ENCODE data around the gene RAB29. TPM values are rescaled to one million over a fixed set of nuclear protein-coding genes. Genes with fewer than 3 reads are reported as not detected.

The RAB29 gene
- total RNA-seq, 2 experiments from 2014 or later = 25.0 TPM

GRCh38 chr1:205809942-205810345, 34.7 kb upstream of the RAB29 start:
- CTCF ChIA-PET = interaction anchor here (0.6 to 1.0 kb wide), 3 partner anchors 8 to 208 kb away, joined by 3 read pairs; no protein-coding TSS in a partner anchor
- Mint-ChIP-seq H3K27ac (no peak overlapping the region), H3K27me3 (ENCODE audit: low read depth) (no peaks in the 10 kb centered on the region), H3K4me3 (no peak overlapping the region), H3K9me3 (no peaks in the 10 kb centered on the region), H3K4me1 (ENCODE audit: low read depth) (peaks cover 78% of the 10 kb centered on the region), H3K36me3 (ENCODE audit: low read depth) (peaks cover 19% of the 10 kb centered on the region)
- no peak for DNase-seq
- intact Hi-C loops (cut with micrococcal nuclease) = no loop called here

- no peak for DNase-seq
- peaks cover 19% of the 10 kb centered on the region for H3K36me3 Mint-ChIP-seq (ENCODE audit: low read depth)
- H3K27me3 Mint-ChIP-seq (ENCODE audit: low read depth) = no peaks in the 10 kb centered on the region
- H3K4me1 Mint-ChIP-seq (ENCODE audit: low read depth) = peaks cover 82% of the 10 kb centered on the region
- no peak overlapping the region for H3K27ac Mint-ChIP-seq
- no peak overlapping the region for H3K4me3 Mint-ChIP-seq
- no peaks in the 10 kb centered on the region for H3K9me3 Mint-ChIP-seq
- intact Hi-C loops (cut with micrococcal nuclease) = no loop called here
- CTCF ChIA-PET = no interaction called here
Observed at GRCh38 chr1:205809469-205809868, 34.2 kb upstream of the RAB29 start.

GRCh38 chr1:205805082-205805711, 29.9 kb upstream of the RAB29 start:
- Mint-ChIP-seq H3K27ac (peak overlapping the region; percentile 83), H3K27me3 (ENCODE audit: low read depth) (no peaks in the 10 kb centered on the region), H3K9me3 (no peaks in the 10 kb centered on the region), H3K4me1 (ENCODE audit: low read depth) (peaks cover 62% of the 10 kb centered on the region), H3K4me3 (peak overlapping the region; percentile 58), H3K36me3 (ENCODE audit: low read depth) (peaks cover 15% of the 10 kb centered on the region)
- CTCF ChIA-PET = interaction anchor here (0.6 to 2.8 kb wide), 8 partner anchors 13 to 737 kb away, joined by 3 to 15 read pairs (median 4); no protein-coding TSS in a partner anchor
- DNase-seq = peak; percentile 87
- intact Hi-C loops (cut with micrococcal nuclease) = loop anchor here (1.0 kb wide), 1 partner anchor 30 kb away; the partner anchor contains the start of gene RAB29

GRCh38 chr1:205804605-205805004, 29.3 kb upstream of the RAB29 start:
- Mint-ChIP-seq H3K27ac (peak overlapping the region; percentile 83), H3K4me1 (ENCODE audit: low read depth) (peaks cover 56% of the 10 kb centered on the region), H3K4me3 (no peak overlapping the region), H3K9me3 (no peaks in the 10 kb centered on the region), H3K36me3 (ENCODE audit: low read depth) (peaks cover 14% of the 10 kb centered on the region), H3K27me3 (ENCODE audit: low read depth) (no peaks in the 10 kb centered on the region)
- no peak for DNase-seq
- CTCF ChIA-PET = interaction anchor here (0.8 to 2.8 kb wide), 6 partner anchors 12 to 216 kb away, joined by 3 to 15 read pairs (median 4); no protein-coding TSS in a partner anchor
- intact Hi-C loops (cut with micrococcal nuclease) = loop anchor here (1.0 kb wide), 1 partner anchor 29 kb away; the partner anchor contains the start of gene RAB29

GRCh38 chr1:205803986-205804385, 28.7 kb upstream of the RAB29 start:
- CTCF ChIA-PET = interaction anchor here (1.1 to 2.8 kb wide), 4 partner anchors 12 to 173 kb away, joined by 3 to 15 read pairs (median 6); no protein-coding TSS in a partner anchor
- Mint-ChIP-seq H3K36me3 (ENCODE audit: low read depth) (peaks cover 9% of the 10 kb centered on the region), H3K27ac (peak overlapping the region; percentile 19), H3K27me3 (ENCODE audit: low read depth) (no peaks in the 10 kb centered on the region), H3K4me3 (no peak overlapping the region), H3K9me3 (no peaks in the 10 kb centered on the region), H3K4me1 (ENCODE audit: low read depth) (peaks cover 51% of the 10 kb centered on the region)
- intact Hi-C loops (cut with micrococcal nuclease) = no loop called here
- no peak for DNase-seq

- CTCF ChIA-PET = interaction anchor here (0.7 to 1.4 kb wide), 3 partner anchors 8 to 116 kb away, joined by 3 read pairs; no protein-coding TSS in a partner anchor
- intact Hi-C loops (cut with micrococcal nuclease) = no loop called here
- DNase-seq = no peak
- H3K9me3 Mint-ChIP-seq = no peaks in the 10 kb centered on the region
- peaks cover 5% of the 10 kb centered on the region for H3K36me3 Mint-ChIP-seq (ENCODE audit: low read depth)
- no peak overlapping the region for H3K4me3 Mint-ChIP-seq
- H3K4me1 Mint-ChIP-seq (ENCODE audit: low read depth) = peaks cover 35% of the 10 kb centered on the region
- H3K27me3 Mint-ChIP-seq (ENCODE audit: low read depth) = no peaks in the 10 kb centered on the region
- H3K27ac Mint-ChIP-seq = no peak overlapping the region
Observed at GRCh38 chr1:205802060-205802459, 26.8 kb upstream of the RAB29 start.

GRCh38 chr1:205800981-205801703, 25.9 kb upstream of the RAB29 start:
- peaks cover 26% of the 10 kb centered on the region for H3K4me1 Mint-ChIP-seq (ENCODE audit: low read depth)
- CTCF ChIA-PET = interaction anchor here (1.4 kb wide), 1 partner anchor 117 kb away, joined by 3 read pairs; no protein-coding TSS in a partner anchor
- no peak overlapping the region for H3K27ac Mint-ChIP-seq
- no peaks in the 10 kb centered on the region for H3K27me3 Mint-ChIP-seq (ENCODE audit: low read depth)
- H3K9me3 Mint-ChIP-seq = no peaks in the 10 kb centered on the region
- H3K36me3 Mint-ChIP-seq (ENCODE audit: low read depth) = peaks cover 6% of the 10 kb centered on the region
- DNase-seq = no peak
- intact Hi-C loops (cut with micrococcal nuclease) = no loop called here
- no peak overlapping the region for H3K4me3 Mint-ChIP-seq

GRCh38 chr1:205800427-205800826, 25.1 kb upstream of the RAB29 start:
- H3K27me3 Mint-ChIP-seq (ENCODE audit: low read depth) = no peaks in the 10 kb centered on the region
- CTCF ChIA-PET = interaction anchor here (0.9 kb wide), 1 partner anchor 9 kb away, joined by 3 read pairs; no protein-coding TSS in a partner anchor
- H3K36me3 Mint-ChIP-seq (ENCODE audit: low read depth) = peaks cover 6% of the 10 kb centered on the region
- H3K27ac Mint-ChIP-seq = no peak overlapping the region
- no peak for DNase-seq
- no peak overlapping the region for H3K4me3 Mint-ChIP-seq
- H3K9me3 Mint-ChIP-seq = no peaks in the 10 kb centered on the region
- peaks cover 19% of the 10 kb centered on the region for H3K4me1 Mint-ChIP-seq (ENCODE audit: low read depth)
- intact Hi-C loops (cut with micrococcal nuclease) = no loop called here

- Mint-ChIP-seq H3K27ac (no peak overlapping the region), H3K27me3 (ENCODE audit: low read depth) (no peaks in the 10 kb centered on the region), H3K4me3 (no peak overlapping the region), H3K9me3 (no peaks in the 10 kb centered on the region), H3K4me1 (ENCODE audit: low read depth) (peaks cover under 1% of the 10 kb centered on the region), H3K36me3 (ENCODE audit: low read depth) (peaks cover 6% of the 10 kb centered on the region)
- intact Hi-C loops (cut with micrococcal nuclease) = no loop called here
- CTCF ChIA-PET = interaction anchor here (0.6 kb wide), 1 partner anchor 811 kb away, joined by 3 read pairs; no protein-coding TSS in a partner anchor
- DNase-seq = no peak
Observed at GRCh38 chr1:205798577-205798976, 23.3 kb upstream of the RAB29 start.

GRCh38 chr1:205797168-205797567, 21.9 kb upstream of the RAB29 start:
- intact Hi-C loops (cut with micrococcal nuclease) = no loop called here
- CTCF ChIA-PET = interaction anchor here (0.5 to 2.0 kb wide), 3 partner anchors 66 to 180 kb away, joined by 3 to 13 read pairs (median 3); no protein-coding TSS in a partner anchor
- Mint-ChIP-seq H3K9me3 (no peaks in the 10 kb centered on the region), H3K4me1 (ENCODE audit: low read depth) (no peaks in the 10 kb centered on the region), H3K36me3 (ENCODE audit: low read depth) (peaks cover 8% of the 10 kb centered on the region), H3K4me3 (no peak overlapping the region), H3K27me3 (ENCODE audit: low read depth) (no peaks in the 10 kb centered on the region), H3K27ac (no peak overlapping the region)
- no peak for DNase-seq

- intact Hi-C loops (cut with micrococcal nuclease) = no loop called here
Observed at GRCh38 chr1:205794011-205794730, 18.9 kb upstream of the RAB29 start.

More at GRCh38 chr1:205794011-205794730, 18.9 kb upstream of the RAB29 start:
- no peak overlapping the region for H3K27ac Mint-ChIP-seq
- H3K9me3 Mint-ChIP-seq = no peaks in the 10 kb centered on the region
- H3K27me3 Mint-ChIP-seq (ENCODE audit: low read depth) = no peaks in the 10 kb centered on the region
- no peak for DNase-seq
- no peak overlapping the region for H3K4me3 Mint-ChIP-seq
- no peaks in the 10 kb centered on the region for H3K4me1 Mint-ChIP-seq (ENCODE audit: low read depth)
- peaks cover 21% of the 10 kb centered on the region for H3K36me3 Mint-ChIP-seq (ENCODE audit: low read depth)
- CTCF ChIA-PET = interaction anchor here (0.7 to 6.0 kb wide), 9 partner anchors 11 to 459 kb away, joined by 3 to 82 read pairs (median 3); no protein-coding TSS in a partner anchor
